ENCODE measurements around the gene AFG3L2.

The AFG3L2 gene

GRCh38 chr18:12288403-12288755, 88.6 kb downstream of the AFG3L2 start:
- Histone ChIP-seq H3K27me3 (no peaks in the 10 kb centered on the region), H3K4me1 (no peaks in the 10 kb centered on the region), H3K36me3 (no peaks in the 10 kb centered on the region), H3K4me3 (ENCODE audit: low read depth, low read length) (peak overlapping the region; percentile 47), H3K9me3 (no peaks in the 10 kb centered on the region)
- no peak for TF ChIP-seq CTCF (IDR thresholded peaks at IDR 0.05; ENCODE audit: low read depth, low read length)
- no peak for DNase-seq

- Histone ChIP-seq H3K4me1 (no peaks in the 10 kb centered on the region), H3K27me3 (no peaks in the 10 kb centered on the region), H3K9me3 (no peaks in the 10 kb centered on the region), H3K36me3 (no peaks in the 10 kb centered on the region), H3K4me3 (ENCODE audit: low read depth, low read length) (peak overlapping the region; percentile 47)
- no peak for DNase-seq
- TF ChIP-seq CTCF (IDR thresholded peaks at IDR 0.05; ENCODE audit: low read depth, low read length), result no peak
Measured at GRCh38 chr18:12287684-12288402, 89.2 kb downstream of the AFG3L2 start.

GRCh38 chr18:12287131-12287681, 89.8 kb downstream of the AFG3L2 start:
- no peaks in the 10 kb centered on the region for H3K27me3 ChIP-seq
- no peak for TF ChIP-seq CTCF (IDR thresholded peaks at IDR 0.05; ENCODE audit: low read depth, low read length)
- no peaks in the 10 kb centered on the region for H3K36me3 ChIP-seq
- no peaks in the 10 kb centered on the region for H3K4me1 ChIP-seq
- H3K9me3 ChIP-seq, result no peaks in the 10 kb centered on the region
- H3K4me3 ChIP-seq (ENCODE audit: low read depth, low read length), result no peak overlapping the region
- DNase-seq, result no peak

GRCh38 chr18:12283666-12284065, 93.4 kb downstream of the AFG3L2 start:
- no peaks in the 10 kb centered on the region for H3K27me3 ChIP-seq
- no peaks in the 10 kb centered on the region for H3K9me3 ChIP-seq
- DNase-seq, result no peak
- no peak for TF ChIP-seq CTCF (IDR thresholded peaks at IDR 0.05; ENCODE audit: low read depth, low read length)
- H3K4me3 ChIP-seq (ENCODE audit: low read depth, low read length), result no peak overlapping the region
- no peaks in the 10 kb centered on the region for H3K36me3 ChIP-seq
- no peaks in the 10 kb centered on the region for H3K4me1 ChIP-seq

GRCh38 chr18:12283256-12283655, 93.8 kb downstream of the AFG3L2 start:
- TF ChIP-seq CTCF (IDR thresholded peaks at IDR 0.05; ENCODE audit: low read depth, low read length), result peak; percentile 10; the same call in 1 of the 2 replicates
- Histone ChIP-seq H3K27me3 (no peaks in the 10 kb centered on the region), H3K36me3 (no peaks in the 10 kb centered on the region), H3K4me1 (no peaks in the 10 kb centered on the region), H3K9me3 (no peaks in the 10 kb centered on the region), H3K4me3 (ENCODE audit: low read depth, low read length) (no peak overlapping the region)
- DNase-seq, result no peak

GRCh38 chr18:12282442-12283039, 94.5 kb downstream of the AFG3L2 start:
- Histone ChIP-seq H3K4me3 (ENCODE audit: low read depth, low read length) (no peak overlapping the region), H3K9me3 (no peaks in the 10 kb centered on the region), H3K4me1 (no peaks in the 10 kb centered on the region), H3K36me3 (no peaks in the 10 kb centered on the region), H3K27me3 (no peaks in the 10 kb centered on the region)
- DNase-seq, result no peak
- TF ChIP-seq CTCF (IDR thresholded peaks at IDR 0.05; ENCODE audit: low read depth, low read length), result no peak

Measured in BE2C (cell line).